HG02798 (cell line): ENCODE measurements around the gene ZNF366.
A peak's percentile ranks its signal among the peaks of the same experiment; 100 is the strongest.

Source experiments
- ATAC-seq: cut with Tn5 transposase; IDR thresholded peaks from one replicate; pipeline ENCODE4 v1.9.1; 2021; ENCODE audit warnings: mild to moderate bottlenecking; ENCODE audit not compliant: unreplicated experiment, poor library complexity

ZNF366 gene

GRCh38 chr5:72507231-72507906, at the start of gene ZNF366:
ZNF366 (minus strand) TSS chr5:72507410; CDS start chr5:72461496, 45,914 bp downstream.
- ATAC-seq, result no peak

DNA sequence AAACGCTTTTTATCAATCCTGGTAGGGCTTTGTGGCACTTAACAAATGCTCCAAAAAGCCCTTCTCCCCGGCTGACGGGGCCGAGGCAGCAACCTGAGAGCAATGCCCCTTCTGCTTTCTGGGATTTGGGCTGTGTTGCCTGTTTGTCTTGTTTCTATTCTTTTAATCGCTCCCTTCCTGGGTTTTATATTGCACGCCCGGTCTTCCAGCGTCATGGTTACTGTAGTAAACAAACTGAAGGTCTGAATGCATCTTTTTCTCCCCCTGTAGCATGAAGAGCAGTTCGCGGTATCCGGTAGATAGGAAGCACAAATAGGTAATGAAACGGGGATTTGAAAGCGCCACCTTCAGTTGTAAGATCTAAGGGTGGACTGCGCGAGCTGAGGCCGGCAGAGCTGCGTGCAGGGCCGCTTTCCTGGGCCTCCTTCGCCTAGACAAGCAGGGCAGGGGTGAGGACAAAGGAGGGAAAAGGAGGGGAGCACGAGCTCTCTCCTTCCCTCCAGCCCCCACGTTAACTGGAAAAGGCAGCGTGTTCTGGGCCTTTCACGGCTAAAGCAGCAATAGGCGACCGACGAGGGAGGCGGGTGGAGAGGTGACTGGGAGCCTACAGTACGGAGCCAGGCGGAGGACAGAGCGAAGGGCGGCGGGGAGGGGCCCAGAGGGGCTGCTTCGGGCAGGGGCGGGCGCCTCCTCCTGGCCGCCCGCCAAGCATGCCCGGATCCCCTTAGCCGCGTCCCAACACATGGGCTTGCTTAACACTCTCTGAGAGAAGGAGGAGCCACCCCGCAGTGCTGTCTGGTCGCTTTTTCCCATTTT, 49.3 kb upstream of the ZNF366 start:
- peak; percentile 71 for ATAC-seq

- ATAC-seq, result no peak
Measured at GRCh38 chr5:72555871-72556270, 48.7 kb upstream of the ZNF366 start.

DNA sequence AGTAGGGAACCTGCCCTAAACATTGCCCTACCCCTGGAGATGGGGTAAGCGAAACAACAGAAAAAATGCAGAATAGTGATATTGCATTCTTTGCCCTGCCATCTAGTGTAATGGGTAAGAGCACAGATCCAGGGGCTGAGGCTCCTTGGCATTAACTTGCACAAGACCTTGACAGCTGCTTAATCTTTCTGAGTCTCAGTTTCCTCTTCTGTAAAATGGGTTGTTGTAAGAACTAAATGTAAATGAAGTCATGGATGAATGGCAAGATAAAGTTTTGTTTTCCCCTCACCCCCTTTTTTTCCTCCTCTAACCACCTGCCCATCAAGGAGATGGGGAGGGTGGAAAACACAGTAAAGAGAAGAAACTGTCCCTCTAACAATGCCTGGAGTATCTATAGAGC, 47.7 kb upstream of the ZNF366 start:
- no peak for ATAC-seq

GRCh38 chr5:72552041-72552557, 44.9 kb upstream of the ZNF366 start:
- ATAC-seq, result no peak

GRCh38 chr5:72550595-72550994, 43.4 kb upstream of the ZNF366 start:
- ATAC-seq, result no peak

- ATAC-seq, result no peak
Measured at GRCh38 chr5:72543811-72544210, 36.6 kb upstream of the ZNF366 start.

GRCh38 chr5:72543365-72543764, 36.2 kb upstream of the ZNF366 start:
- no peak for ATAC-seq

GRCh38 chr5:72542695-72543094, 35.5 kb upstream of the ZNF366 start:
- ATAC-seq, result no peak

DNA sequence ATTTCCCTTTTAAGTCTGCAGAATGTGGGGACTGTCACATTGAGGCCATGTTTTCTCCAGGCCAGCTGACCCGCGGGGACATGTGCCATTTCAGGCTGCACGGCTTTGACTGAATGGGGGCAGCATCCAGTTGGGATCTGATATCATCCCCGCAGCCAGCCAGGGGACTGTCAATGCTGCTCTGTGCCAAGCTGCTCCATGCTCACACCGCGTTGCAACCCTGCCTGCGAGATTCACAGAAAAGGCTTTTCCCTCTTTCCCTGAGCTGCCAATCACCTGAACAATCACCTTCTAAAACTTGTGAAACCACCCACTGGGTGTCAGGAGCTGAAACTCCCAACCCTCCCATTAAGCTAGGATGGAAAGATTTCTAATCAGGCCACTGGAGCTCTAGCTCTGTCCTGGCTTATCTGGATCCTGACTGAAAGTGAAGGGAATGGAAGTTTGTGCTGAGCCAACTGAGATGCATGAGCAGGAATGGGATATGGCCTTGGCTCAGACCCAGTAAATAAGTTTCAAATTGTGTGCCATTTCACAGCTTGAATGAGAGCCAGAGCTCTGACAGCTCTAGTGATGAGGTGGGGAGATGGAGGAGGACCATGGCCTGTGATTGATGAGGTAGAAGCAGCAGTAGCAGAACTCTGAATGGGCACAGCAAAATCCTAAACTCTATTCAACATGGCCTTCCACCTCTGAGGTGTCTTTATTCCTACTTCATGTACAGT, 34.5 kb upstream of the ZNF366 start:
- ATAC-seq, result no peak

DNA sequence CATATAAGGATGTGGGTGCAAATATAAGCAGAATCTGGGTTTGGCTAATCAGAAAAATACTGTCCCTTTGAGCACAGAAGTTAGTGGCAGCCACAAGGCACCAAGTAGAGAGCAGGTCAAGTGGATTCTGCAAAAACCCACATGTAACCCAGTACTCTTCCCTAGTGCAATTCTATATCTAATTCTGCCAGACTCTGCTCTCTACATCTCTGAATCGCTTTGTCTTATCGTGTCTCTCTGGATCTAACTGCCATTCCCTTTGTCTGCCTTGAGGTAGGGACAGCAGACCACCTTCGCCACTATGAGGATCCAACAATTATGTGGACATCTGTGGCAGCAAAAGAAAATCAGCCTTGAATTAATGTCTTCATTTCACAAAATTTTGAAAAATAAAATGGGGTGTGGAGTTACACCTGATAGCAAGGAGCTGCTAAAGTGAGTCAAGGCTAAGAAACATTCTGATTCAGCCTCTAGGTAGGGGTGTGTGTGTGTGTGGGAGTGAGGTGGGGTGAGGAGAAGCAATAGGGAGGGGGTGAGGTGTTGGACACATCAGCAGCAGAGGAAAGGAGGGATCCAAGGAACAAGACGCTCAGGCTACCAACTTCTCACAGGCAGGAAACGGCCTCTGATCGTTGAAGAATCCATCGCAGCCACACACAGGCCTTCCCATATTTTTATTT, 33.7 kb upstream of the ZNF366 start:
- ATAC-seq, result no peak

DNA sequence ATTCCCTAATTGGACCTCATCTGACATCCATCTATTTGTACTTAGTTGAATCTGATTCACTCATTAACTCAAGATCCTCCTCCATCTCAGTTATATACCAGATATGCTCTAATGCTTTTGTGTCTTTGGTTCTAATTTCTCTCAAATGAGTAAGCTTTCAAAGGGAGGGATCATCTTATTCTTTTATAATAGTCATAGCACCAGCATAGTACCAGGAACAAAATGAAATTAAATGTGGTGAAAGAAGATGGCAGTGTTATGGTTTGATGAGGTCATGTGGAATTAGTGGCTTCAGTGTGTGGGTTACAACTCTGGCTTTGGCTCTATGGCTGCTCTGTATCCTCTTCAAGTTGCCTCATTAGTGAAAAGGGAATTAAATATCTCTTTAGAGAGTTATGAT, 32.5 kb upstream of the ZNF366 start:
- no peak for ATAC-seq

GRCh38 chr5:72539038-72539437, 31.8 kb upstream of the ZNF366 start:
- ATAC-seq, result no peak

GRCh38 chr5:72537166-72537565, 30.0 kb upstream of the ZNF366 start:
- ATAC-seq, result no peak

DNA sequence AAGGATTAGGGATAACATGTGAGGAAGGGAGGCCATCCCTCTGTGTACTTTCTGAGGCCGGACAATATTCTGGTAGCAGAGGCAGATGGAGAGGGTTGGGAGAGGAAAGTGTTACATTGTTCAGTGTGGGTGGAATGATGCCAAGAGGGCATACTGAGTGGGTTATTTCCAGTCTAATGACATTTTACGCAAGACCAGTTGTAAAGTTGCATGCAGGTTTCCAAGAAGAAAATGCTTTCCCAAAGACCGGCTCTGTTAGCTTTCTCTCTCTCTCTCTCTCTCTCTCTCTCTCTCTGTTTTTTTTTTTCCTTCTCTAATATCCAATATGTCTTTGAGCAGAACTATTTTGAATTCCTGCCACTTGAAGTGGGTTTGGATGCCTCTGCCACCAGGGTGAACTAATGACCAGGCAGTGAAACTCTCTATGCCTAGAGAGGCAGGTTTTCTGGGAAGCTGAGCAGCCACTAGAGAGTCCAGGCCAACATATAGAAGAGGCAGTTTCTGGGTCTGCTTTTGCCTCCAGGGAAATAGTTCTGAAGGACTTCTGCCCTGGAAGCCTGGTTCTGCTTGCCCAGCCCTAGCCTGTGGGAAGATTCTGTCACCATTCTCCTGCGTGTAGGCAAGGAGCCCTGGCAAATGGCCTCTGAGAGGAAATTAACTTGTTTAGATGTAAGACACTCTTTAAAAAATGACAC, 24.4 kb upstream of the ZNF366 start:
- no peak for ATAC-seq

- no peak for ATAC-seq
Measured at GRCh38 chr5:72530196-72530595, 23.0 kb upstream of the ZNF366 start.

DNA sequence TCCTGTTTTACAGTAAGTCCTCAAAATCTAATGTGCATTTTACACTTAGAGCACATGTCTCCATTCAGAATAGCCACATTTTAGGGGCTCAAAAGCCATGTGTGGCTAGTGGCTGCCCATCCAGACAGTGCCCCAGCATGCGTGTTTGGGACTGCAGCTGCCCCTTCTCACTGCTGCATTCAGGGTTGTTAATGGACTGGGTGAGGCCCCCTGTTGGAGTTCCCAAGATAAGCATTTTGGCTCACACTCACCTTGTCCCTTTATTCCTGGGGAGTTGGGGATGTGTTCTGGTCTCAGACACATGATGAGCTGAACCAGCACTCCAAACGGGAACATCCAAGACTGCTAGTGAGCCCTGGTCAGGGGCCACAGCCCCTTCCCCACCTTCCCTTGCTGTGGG, 22.2 kb upstream of the ZNF366 start:
- no peak for ATAC-seq

GRCh38 chr5:72525816-72526215, 18.6 kb upstream of the ZNF366 start:
- no peak for ATAC-seq

- ATAC-seq, result peak; percentile 55
Measured at GRCh38 chr5:72523960-72524582, 16.9 kb upstream of the ZNF366 start.
